Gastroesophageal sphincter (tissue), 4 donors: Measurements from ENCODE around the gene PRRX2. TPM values are rescaled to one million over a fixed set of nuclear protein-coding genes. Genes with fewer than 3 reads are reported as not detected.

Experiments used
- ATAC-seq: fragments of 150-250 bp; one replicate; pipeline ENCODE4 v1.9.1; 2016; ENCODE audit warnings: mild to moderate bottlenecking, moderate library complexity
- H3K27ac ChIP-seq, 4 donors: fragments of 200-600 bp; sonication (generic) in 3 of 4; 1 replicate in 3 of 4; 2 replicates in 1 of 4; pipeline ENCODE4 v1.5.1; 2016 to 2019
- H3K27me3 ChIP-seq: fragments of 200-600 bp; sonication (generic); one replicate; pipeline ENCODE4 v1.5.1; 2019
- H3K36me3 ChIP-seq, 2 donors: fragments of 200-600 bp; sonication (generic); one replicate each; pipeline ENCODE4 v1.5.1; 2019; ENCODE audit warnings: control low read depth in 1 of 2
- H3K4me1 ChIP-seq, 3 donors: fragments of 200-600 bp; sonication (generic); 1 replicate in 2 of 3; 2 replicates in 1 of 3; pipeline ENCODE4 v1.5.1; 2016 to 2019; ENCODE audit warnings: control low read depth in 2 of 3
- H3K4me3 ChIP-seq, 2 donors: fragments of 200-600 bp; sonication (generic); one replicate each; pipeline ENCODE4 v1.5.1; 2019; ENCODE audit warnings: mild to moderate bottlenecking in 1 of 2, moderate library complexity in 1 of 2
- H3K9me3 ChIP-seq, 3 donors: fragments of 200-600 bp; sonication (generic); one replicate each; pipeline ENCODE4 v1.5.1; 2017 to 2019; ENCODE audit warnings: control low read depth in 2 of 3
- EP300 ChIP-seq: sonication (generic); formaldehyde crosslinking; IDR thresholded peaks from one replicate; pipeline ENCODE4 v1.6.1; 2017; ENCODE audit warnings: antibody characterized with exemption, mild to moderate bottlenecking
- POLR2A ChIP-seq, 2 donors: fragments of 450-650 bp; IDR thresholded peaks; one replicate each; pipeline ENCODE4 v1.6.1; 2017; ENCODE audit warnings: antibody characterized with exemption in 2 of 2, mild to moderate bottlenecking in 2 of 2, moderate library complexity in 1 of 2
- POLR2AphosphoS5 ChIP-seq: sonication (generic); formaldehyde crosslinking; IDR thresholded peaks from one replicate; pipeline ENCODE4 v1.6.1; 2017; ENCODE audit warnings: antibody characterized with exemption
- WGBS, 2 donors: methylation state at CpG; one replicate each; pipeline ENCODE4 v1.1.5; 2018; ENCODE audit warnings: low coverage in 1 of 2; 5-methylcytosine and 5-hydroxymethylcytosine counted together
- total RNA-seq, 4 donors: library from RNA; depleted of rRNA; stranded (reverse); fragments of >200 nt; gene quantifications; one replicate each; pipeline ENCODE4 v1.1.0, GENCODE V29; 2016
- TF ChIP-seq, protein P1 (sequence below), 4 experiments: fragments of 200-600 bp in 2 of 4; fragments of 450-650 bp in 2 of 4; sonication (generic) in 1 of 4; IDR thresholded peaks; one replicate each; pipeline ENCODE4 v1.5.1; 2017 to 2019; ENCODE audit warnings: antibody characterized with exemption in 4 of 4, mild to moderate bottlenecking in 2 of 4, moderate library complexity in 2 of 4

PRRX2 gene
- total RNA-seq, 4 donors from 2014 or later, result 0.93 to 12.1 (median 7.1) TPM

DNA sequence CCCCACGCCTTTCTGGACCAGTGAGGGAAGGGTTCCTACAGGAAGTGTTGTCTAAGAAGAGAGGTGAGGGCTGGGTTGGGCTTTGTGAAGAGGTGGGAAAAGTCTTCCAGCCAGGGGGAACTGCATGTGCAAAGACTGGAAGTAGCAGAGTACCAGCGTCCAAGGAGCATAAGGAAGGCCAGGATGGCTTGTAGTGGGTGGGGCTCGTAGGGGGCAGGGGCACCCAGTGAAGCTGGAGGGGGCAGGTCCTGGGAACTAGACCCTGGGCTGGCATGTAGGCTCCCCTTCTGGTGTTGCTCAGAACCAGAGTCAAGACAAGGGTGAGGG lies 20.4 kb downstream of the PRRX2 start:
- H3K9me3 ChIP-seq, result no peaks in the 10 kb centered on the region
- H3K4me1 ChIP-seq, result no peaks in the 10 kb centered on the region
- H3K27ac ChIP-seq, result no peak overlapping the region
- H3K27me3 ChIP-seq, result peaks cover 8% of the 10 kb centered on the region
- H3K4me3 ChIP-seq, result no peak overlapping the region
- TF ChIP-seq EP300 (no peak), POLR2AphosphoS5 (no peak), POLR2A (IDR thresholded peaks at IDR 0.05) (no peak)
- TF ChIP-seq, protein P1, sequence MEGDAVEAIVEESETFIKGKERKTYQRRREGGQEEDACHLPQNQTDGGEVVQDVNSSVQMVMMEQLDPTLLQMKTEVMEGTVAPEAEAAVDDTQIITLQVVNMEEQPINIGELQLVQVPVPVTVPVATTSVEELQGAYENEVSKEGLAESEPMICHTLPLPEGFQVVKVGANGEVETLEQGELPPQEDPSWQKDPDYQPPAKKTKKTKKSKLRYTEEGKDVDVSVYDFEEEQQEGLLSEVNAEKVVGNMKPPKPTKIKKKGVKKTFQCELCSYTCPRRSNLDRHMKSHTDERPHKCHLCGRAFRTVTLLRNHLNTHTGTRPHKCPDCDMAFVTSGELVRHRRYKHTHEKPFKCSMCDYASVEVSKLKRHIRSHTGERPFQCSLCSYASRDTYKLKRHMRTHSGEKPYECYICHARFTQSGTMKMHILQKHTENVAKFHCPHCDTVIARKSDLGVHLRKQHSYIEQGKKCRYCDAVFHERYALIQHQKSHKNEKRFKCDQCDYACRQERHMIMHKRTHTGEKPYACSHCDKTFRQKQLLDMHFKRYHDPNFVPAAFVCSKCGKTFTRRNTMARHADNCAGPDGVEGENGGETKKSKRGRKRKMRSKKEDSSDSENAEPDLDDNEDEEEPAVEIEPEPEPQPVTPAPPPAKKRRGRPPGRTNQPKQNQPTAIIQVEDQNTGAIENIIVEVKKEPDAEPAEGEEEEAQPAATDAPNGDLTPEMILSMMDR (IDR thresholded peaks at IDR 0.05), result no peak
- no peaks in the 10 kb centered on the region for H3K36me3 ChIP-seq
- WGBS, 2 donors, result 71 to 95% methylated on average over 2 to 3 of the region's 3 CpGs
- no peak for ATAC-seq

DNA sequence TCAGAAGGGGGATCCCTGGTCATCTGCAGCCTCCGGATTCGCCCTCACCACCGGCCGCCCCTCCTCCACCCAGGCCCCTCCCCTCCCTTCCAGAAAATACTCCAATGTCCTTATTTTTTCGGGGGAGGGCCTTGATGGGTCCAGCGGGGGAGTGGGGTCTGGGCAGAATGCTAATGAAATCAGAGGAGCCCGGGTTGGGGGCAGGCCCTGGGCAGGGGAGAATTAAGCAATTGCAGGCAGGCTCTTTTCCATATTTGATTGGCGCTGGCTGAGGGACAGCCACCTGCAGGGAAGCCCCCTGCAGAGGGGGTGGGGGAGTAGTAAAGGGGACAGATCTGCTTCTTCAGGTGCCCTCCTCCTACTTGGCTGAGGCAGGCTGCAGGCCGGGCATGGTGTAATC lies 21.3 kb downstream of the PRRX2 start:
- Histone ChIP-seq H3K27me3 (peaks cover 6% of the 10 kb centered on the region), H3K9me3 (no peaks in the 10 kb centered on the region), H3K27ac (no peak overlapping the region), H3K4me1 (no peaks in the 10 kb centered on the region), H3K36me3 (no peaks in the 10 kb centered on the region), H3K4me3 (no peak overlapping the region)
- no peak for ATAC-seq
- 80 to 100% methylated on average over 1 of the region's 9 CpGs for WGBS, 2 donors
- TF ChIP-seq POLR2A (IDR thresholded peaks at IDR 0.05) (no peak), POLR2AphosphoS5 (no peak), EP300 (no peak)
- TF ChIP-seq, protein P1 (IDR thresholded peaks at IDR 0.05), result no peak

DNA sequence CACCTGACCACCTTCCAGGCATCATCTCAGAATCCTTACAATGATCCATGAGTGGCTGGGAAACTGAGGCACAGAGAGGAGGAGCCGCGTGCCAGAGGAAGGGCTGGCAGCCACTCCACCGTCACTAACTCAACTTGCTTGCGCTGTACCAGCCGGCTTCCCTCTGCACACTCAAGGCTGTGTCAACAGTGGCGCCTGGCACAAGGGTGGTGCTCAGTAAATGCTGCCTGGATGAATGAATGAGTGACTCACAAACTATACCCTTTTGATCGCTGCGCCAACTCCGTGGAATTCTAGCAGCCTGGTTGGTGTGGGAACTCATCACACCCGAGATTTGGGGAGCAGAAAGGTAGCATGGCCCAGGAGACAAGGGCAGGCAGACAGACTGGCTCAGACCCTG lies 21.9 kb downstream of the PRRX2 start:
- Histone ChIP-seq H3K36me3 (no peaks in the 10 kb centered on the region), H3K4me1 (no peaks in the 10 kb centered on the region), H3K27ac (no peak overlapping the region), H3K9me3 (no peaks in the 10 kb centered on the region), H3K27me3 (no peaks in the 10 kb centered on the region), H3K4me3 (no peak overlapping the region)
- WGBS, 2 donors, result no CpG with 5 or more reads among the region's 10 CpGs
- TF ChIP-seq POLR2AphosphoS5 (no peak), POLR2A (IDR thresholded peaks at IDR 0.05) (no peak), EP300 (no peak)
- TF ChIP-seq, protein P1 (IDR thresholded peaks at IDR 0.05), result no peak
- ATAC-seq, result no peak

DNA sequence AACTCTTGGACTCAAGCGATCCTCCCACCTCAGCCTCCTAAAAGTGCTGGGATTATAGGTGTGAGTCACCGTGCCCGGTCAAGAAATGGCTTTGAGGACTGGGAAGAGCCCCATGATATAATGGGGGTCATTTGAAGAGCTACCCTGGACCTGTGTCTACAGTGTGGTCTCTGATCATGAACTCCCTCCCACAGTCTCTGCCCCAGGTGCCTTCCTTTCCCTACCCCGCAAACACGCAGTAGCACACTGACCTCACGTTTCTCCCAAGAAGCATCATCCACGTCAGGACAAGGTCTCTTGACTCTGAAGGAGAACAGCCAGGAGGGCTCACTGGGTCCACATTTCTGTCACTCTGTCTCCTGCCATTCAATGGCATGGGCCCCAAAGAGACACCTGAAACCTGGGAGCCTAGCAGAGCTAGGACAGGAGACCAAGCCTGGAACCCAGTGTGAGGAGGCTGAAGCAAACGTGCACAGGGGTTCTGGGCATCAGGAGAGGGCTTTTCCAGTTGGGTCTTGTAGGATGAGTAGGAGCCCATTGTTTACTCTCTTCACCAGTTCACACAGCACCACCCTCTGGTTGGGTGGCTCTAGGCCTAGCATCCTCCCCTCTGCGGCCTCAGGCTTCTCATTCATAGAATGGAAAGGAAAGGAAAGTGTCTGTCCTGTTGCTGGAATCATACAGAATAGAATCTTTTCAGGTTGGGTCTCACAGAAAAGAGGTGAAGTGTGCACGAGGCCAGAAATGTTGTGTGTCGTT lies 23.0 kb downstream of the PRRX2 start:
- no peak overlapping the region for H3K4me3 ChIP-seq
- no peak overlapping the region for H3K27ac ChIP-seq
- H3K27me3 ChIP-seq, result no peaks in the 10 kb centered on the region
- H3K9me3 ChIP-seq, result no peaks in the 10 kb centered on the region
- WGBS, 2 donors, result 77 to 90% methylated on average over 3 to 6 of the region's 11 CpGs
- no peak for ATAC-seq
- TF ChIP-seq POLR2AphosphoS5 (no peak), EP300 (no peak)
- no peaks in the 10 kb centered on the region for H3K36me3 ChIP-seq
- H3K4me1 ChIP-seq, result no peaks in the 10 kb centered on the region

DNA sequence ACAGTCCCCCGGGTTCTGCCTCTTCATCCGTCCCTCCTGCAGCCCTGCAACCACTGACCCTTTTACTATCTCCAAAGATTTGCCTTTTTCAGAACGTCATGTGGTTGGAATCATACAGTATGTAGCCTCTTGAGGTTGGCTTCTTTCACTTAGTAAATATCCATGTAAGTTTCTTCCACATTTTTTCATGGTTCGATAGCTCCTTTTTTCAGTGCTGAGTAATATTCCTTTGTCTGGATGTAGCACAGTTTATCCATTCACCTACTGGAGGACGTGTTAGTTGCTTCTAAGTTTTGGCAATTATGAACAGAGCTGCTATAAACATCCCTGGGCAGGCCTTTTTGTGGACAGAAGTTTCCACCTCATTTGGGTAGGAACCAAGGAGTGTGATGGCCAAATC lies 27.1 kb downstream of the PRRX2 start:
- H3K9me3 ChIP-seq, result no peaks in the 10 kb centered on the region
- peaks cover 9% of the 10 kb centered on the region for H3K27me3 ChIP-seq
- WGBS, 2 donors, result 66 to 84% methylated on average over 5 of the region's 5 CpGs
- no peak for TF ChIP-seq POLR2AphosphoS5
- no peak for TF ChIP-seq POLR2A (IDR thresholded peaks at IDR 0.05)
- no peak for TF ChIP-seq EP300
- TF ChIP-seq, protein P1 (IDR thresholded peaks at IDR 0.05), result no peak
- ATAC-seq, result no peak
- H3K4me3 ChIP-seq, result no peak overlapping the region
- H3K4me1 ChIP-seq, result peaks cover 0 to 14% (median under 1%) of the 10 kb centered on the region in 3 donors
- H3K36me3 ChIP-seq, result no peaks in the 10 kb centered on the region
- H3K27ac ChIP-seq, result no peak overlapping the region
